T1000 (cell line): ENCODE data around the gene S100A12.

ENCODE experiments used
- DNase-seq: peaks from one replicate; lab custom pipeline; 2025; ENCODE audit warnings: mixed read lengths; lab: John Stamatoyannopoulos, UW

The S100A12 gene

DNA sequence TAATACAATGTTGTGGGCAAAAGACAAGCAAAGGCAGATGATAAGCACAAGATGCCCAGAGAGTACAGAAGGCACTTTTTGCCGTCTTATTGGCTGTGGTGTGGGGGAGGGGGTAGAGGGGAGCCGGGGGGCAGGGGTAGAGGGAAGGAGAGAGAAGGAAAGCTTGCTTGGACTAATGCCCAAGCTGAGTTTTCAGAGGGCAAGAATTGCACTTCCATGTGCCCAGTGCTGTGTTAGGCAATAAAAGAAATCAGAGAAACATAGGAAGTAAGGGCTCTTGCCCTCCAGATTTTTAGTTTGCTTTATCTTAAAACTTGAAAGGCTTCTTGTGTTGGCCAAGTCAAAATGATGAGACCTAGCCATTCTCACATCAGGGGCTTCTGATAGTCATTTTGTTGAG is 8.3 kb downstream of the S100A12 start:
- no peak for DNase-seq

DNA sequence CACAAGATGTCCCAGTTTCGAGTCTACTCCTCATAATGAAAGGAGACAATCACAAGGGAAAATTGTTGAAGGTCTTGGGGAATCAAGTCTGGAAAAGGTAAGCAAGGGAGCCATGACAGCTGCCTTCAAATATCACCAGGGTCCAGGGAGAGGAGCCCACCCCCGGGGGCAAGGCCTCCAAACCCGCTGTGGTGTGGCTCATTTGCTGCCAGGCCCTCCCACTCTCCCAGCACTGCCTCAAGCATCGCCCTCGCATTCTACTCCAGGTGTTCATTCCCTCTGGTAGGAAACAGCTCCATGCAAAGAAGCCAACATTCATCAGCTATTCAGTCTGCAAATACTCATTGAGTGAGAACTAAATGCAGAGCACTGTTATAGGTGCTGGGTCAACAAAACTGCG is 9.2 kb downstream of the S100A12 start:
- DNase-seq: no peak

DNA sequence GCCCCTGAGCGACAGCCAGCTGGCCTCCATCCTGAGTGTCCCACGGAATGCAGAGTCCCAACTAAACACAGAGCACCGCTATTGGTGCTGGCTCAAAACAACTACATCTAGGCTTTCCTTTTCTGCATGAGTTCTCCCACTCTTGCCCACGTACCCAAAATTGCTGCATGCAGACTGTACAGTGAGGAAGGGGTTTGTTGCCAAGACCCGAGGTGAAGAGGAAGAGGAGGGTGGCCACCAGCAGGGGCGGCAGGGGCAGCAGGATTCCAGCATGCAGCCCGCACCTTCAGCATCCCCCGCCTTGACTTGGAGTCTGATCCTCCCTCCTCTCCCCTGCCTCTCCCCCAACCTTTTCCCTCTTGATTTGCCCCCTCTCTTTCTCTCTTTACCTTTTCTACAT is 9.7 kb downstream of the S100A12 start:
- DNase-seq: no peak

DNA sequence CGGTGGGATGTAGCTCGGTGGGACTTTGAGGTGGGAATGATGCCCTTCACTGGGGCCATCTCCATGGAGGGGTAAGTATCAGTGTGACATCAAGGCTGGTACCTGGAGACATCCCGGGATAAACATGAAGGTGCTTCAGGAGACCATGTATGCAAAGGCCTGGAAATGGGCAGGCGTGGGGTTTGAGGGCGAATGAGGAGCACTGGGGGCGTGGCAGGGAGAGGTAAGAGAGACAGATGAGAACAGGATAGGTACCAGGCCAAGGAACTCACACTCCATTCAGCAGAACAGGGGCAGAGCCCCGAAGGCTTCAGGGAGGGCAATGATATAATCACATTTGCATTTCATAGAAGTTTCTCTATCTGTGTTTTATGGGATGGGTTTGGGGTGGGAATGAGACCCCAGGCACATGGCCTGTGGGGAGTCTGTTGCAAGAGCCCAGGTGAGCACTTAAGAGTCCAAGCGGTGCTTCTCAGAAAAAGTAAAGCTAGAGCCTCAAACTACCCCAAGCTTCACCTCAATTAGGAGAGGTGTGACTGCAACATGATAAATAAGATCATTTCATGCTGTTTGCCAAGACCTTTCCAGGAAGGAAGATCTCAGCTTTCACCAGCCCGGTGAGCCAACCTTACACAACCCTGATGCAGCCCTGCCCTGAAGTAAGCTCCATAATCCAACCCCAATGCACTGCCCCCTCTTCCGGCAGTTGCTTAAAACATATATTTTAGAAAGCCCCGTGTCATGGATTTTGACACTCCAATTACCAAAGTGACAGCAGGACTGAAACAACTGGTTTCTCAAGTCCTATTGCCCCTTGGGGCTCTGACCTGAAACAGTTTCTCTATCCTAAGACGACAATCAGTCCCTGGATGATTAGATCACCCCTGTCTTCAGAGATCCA is 10.4 kb downstream of the S100A12 start:
- no peak for DNase-seq

DNA sequence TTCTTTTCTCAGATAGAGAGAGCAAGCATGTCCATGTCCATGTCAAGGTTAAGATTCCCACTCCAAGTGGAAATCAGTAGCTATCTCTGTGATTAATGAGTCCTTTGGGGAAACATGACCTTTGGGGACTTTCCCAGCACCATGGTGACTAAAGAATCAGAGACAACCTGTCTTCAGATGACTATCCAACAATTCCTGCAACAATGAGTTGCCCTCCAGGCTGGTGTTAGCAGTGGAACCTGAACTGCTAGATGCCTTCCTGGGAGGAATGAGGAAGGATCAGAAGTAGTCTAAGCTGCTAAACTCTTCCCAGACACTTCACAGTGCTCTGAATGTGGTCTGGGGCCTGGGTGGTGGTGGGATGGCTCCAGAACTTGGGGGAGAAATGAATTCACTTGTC is 11.3 kb downstream of the S100A12 start:
- no peak for DNase-seq

DNA sequence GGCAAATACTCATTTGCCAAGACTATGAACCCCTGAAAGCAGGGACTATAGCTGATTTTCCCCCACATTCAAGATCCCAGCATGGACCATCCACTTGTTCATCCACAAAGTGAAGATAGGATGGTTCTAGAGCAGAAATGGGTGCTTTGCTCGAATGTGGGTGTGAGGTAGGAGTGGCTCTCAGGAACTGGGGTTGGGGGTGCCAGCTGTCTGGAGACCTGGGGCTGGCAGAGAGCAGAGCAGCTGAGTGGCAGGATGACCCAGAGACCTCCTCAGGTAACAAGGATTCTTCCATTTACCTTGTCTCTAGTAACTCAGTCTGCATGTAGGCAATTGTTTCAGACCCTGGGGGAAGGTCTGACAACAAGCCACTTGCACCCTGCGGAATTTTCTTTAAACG is 11.8 kb downstream of the S100A12 start:
- no peak for DNase-seq

DNA sequence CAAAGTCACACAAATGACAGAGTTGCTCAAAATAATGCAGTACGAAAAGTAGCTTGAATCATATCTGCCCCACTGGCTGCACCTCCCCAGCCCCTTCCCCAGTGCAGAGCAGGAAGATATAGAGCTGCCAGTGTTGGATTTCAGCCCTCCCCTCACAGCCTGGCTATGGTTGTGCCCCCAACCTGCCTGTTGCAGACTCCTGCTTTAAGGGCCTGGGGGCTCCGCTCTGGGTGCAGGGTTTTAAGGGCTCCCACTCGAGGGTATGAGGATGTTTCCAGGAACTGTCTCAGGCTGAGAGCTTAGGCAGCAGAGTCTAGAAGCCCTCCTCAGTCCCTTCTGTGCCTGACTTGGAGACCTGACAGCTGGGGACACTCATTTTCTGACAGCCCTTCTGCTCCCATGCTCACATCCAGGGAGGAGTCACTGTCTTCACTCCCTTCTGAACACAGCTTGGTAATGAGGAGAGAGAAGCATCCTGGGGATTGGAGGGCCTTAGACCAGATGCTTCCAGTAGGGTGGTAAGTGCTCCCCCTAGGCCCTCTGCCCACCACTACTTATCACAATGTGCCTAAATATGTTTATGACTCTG is 13.1 kb downstream of the S100A12 start:
- DNase-seq: no peak

DNA sequence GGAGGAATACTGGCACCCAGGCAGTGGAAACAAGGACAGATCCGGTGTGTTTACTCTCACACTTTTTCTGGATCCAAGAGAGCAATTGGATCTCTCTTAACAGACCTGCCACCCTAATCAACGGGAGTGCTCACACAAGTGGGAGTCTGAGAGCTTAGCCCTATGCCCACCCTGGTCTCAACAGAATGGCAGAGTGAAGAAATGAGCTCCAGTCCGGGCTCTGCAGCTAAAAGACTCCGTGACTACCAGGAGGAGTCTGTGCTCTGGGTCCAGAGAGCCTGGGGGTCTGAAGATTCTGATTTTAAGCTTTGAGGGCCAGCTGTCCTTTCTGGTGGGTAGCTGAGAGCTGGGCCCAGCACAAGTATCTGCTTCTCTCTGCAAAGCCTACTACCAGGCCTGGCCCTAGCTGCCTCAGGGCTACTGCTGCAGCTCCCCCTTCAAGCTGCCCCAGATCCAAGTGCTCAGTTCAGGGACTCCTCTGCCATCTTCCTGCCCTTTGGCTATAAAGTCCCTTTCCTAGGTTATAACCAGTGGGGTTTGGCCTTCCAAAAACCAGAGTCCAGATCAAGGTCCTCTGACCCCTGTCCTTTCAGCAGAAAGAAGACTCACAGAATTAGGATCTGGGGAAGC is 13.8 kb downstream of the S100A12 start:
- DNase-seq: no peak

DNA sequence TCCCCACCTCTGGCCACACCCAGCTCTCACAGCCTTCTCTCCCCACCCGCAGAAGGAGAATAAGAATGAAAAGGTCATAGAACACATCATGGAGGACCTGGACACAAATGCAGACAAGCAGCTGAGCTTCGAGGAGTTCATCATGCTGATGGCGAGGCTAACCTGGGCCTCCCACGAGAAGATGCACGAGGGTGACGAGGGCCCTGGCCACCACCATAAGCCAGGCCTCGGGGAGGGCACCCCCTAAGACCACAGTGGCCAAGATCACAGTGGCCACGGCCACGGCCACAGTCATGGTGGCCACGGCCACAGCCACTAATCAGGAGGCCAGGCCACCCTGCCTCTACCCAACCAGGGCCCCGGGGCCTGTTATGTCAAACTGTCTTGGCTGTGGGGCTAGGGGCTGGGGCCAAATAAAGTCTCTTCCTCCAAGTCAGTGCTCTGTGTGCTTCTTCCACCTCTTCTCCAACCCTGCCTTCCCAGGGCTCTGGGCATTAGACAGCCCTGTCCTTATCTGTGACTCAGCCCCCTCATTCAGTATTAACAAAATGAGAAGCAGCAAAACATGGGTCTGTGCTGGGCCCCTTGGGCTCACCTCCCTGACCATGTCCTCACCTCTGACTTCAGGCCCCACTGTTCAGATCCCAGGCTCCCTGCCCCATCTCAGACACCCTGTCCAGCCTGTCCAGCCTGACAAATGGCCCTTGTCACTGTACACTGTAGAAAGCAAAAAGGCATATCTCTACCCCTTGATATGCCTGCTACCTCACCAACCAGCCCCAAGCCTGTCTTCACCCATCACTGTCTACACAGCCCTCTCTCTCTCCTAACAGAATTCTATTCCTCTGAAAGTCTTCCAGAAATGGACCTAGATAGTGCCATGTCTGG is 14.6 kb downstream of the S100A12 start:
- no peak for DNase-seq

DNA sequence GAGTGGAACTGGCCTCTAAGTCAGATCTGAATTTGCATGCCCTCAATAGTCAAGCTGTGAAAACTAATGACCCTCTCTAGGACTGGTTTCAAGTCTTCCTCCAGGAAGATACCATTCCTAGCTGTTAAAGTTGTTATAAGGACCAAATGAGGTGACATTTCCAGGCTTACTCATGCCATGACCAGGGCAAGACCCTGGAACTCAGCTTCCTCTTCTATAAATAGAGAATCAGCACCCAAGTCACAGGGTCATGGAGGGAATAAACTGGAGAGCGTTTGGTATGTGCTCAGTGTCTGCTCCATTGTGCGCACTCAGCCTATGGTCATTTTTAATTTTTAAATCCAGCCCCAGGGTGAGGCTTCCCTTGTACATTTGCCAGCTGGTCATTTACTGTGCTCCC is 15.2 kb downstream of the S100A12 start:
- no peak for DNase-seq

DNA sequence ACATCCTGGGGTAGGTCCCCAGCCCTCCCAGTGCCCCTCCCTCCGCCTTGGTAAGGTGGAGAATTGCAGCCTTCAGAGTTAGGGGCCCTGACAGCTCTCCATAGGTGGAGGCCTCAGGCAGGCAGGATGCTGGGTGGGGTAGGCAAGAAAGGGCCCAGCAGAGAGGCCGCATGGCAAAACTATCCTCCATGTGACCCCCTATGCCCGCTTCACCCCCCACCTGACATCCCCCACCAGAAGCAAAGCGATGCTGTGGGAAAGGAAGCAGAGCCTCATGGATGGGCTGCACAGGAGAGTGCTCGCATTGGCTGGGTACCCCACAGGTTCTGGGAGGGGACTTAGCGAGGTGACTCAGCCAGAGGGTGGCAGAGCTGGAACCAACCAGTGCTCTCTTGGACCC is 16.2 kb downstream of the S100A12 start:
- no peak for DNase-seq

DNA sequence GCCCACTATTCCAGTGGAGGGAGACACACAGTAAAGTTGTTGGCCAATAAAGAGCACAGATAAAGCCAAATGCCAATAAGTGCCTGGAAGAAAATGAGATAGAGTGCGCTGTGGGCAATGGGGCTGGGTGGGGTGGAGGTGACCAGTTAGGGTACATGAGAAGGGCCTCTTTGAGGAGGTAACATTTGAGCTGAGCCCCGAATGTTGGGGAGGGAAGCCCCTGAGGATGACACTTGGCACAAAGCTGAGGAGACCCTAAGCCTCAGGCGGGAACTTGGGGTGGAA is 16.8 kb downstream of the S100A12 start:
- no peak for DNase-seq

DNA sequence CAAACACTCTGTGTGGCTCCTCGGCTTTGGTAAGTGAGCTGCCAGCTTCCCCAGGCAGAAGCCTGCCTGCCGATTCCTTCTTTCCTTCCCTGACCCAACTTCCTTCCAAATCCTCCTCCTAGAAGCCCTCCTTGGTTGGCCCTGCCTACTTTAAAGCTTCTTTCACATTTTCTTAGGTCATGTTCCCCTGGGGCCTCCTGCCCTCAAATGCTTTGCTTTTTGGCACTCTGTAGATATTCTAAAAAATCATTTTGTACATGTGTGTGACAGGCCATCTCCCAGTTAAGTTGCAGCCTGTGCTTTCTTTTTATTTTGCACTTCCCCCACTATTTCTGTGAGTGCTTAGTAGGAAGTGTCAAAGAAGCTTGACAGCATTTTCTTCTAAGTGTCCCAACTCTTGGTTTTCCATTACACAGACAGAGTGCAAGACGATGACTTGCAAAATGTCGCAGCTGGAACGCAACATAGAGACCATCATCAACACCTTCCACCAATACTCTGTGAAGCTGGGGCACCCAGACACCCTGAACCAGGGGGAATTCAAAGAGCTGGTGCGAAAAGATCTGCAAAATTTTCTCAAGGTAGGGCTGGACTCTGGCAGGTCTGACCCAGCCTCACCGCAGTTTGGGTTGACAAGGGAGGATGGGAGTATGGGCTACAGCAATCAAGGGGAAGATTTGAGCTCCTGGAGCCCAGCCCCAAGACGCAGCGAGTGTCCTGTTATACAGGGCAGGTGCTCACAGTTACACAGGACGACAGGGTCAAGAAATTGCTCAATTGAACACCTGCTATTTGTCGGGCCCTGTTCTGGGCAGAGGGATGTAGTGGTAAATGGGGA is 17.3 kb downstream of the S100A12 start, which contains the start of gene S100A9:
TSS of gene S100A9 (plus strand) at position 2 of the 838 bp plus-strand sequence. CDS start at position 432, 430 bp downstream.
- no peak for DNase-seq

DNA sequence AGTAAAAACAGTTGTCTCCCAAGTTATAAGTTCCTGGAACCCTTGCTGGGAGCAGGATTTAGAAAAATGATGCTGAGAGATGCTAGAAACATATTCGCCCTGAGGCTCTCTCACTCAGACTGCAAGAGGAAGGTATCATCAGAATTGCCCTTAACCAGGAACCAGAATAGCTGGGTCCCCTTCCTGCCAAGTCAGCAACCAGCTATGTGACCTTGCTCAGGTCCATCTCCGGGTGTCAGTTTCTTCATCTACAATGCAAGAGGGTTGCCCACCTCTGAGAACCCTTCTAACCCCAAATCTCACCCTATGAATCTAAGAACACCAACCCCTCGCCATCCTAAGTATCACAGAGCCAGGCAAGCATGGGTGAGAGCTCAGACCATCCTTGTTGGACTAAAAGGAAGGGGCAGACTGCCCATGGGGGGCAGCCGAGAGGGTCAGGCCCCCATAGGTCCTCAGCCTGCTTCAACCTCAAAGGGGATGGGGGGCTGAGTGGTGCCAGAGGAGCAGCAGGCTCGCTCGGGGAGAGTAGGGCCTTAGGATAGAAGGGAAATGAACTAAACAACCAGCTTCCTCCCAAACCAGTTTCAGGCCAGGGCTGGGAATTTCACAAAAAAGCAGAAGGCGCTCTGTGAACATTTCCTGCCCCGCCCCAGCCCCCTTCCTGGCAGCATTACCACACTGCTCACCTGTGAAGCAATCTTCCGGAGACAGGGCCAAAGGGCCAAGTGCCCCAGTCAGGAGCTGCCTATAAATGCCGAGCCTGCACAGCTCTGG is 18.2 kb downstream of the S100A12 start:
- DNase-seq: no peak

DNA sequence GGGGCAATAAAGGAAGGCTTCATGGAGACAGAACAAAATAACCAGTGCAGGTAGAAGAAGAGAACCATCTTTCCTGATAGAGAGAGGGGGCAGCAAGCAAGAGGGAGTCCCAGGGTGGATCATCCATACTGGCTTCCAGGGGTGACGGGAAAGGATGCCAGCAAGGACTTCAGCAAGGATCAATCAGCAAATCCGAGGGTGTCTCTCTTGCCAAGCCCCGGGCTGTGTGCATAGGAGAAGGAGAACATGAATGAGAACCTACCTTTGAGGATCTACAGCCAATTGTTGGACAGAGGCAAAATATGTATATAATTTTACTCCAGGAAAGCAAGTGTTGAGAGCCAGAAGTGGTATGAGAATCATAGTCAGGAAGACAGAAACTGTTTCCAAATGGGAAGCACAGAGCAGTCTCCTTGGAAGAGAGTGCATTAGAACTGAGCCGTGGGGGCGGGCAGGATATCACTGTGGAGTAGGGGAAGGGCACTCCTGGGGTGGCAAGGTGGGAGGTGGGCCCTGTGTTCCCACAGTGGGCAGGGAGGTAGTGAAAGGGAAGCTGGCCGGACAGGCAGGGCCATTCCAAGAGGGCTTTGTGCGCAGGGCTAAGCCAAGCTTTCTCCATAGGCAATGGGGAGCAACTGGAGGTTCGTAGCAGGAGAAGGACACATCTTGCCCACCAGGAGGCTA is 18.9 kb downstream of the S100A12 start:
- DNase-seq: no peak

DNA sequence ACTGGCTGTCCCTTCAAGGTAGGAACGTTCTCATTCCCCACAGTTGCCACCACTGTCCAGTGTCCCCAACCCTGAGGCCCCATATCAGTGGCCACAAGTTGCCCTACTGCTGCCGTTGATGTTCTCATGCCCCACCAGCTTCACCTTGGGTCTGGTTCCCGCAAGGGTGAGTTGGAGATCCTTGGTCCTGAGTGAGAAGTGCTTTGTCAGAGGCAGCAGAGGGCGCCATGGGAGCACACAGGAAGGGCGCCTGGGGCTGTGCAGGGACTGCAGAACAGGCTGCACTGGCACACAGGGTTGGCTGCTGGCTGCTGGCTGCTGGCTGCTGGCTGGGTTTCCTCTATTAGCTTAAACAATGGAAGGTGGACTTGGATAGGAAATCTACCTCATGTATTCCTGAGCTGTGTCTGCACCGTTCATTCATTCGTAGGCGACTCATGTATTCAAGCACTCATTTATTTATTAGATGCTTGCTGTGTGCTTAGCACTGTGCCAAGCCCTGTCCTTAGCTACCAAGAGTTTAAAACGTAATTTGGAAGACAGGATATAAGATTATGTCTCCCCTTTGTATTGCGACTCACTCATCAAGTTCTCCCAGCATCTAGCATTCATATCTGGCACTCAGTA is 19.9 kb downstream of the S100A12 start:
- DNase-seq: peak; percentile 10

DNA sequence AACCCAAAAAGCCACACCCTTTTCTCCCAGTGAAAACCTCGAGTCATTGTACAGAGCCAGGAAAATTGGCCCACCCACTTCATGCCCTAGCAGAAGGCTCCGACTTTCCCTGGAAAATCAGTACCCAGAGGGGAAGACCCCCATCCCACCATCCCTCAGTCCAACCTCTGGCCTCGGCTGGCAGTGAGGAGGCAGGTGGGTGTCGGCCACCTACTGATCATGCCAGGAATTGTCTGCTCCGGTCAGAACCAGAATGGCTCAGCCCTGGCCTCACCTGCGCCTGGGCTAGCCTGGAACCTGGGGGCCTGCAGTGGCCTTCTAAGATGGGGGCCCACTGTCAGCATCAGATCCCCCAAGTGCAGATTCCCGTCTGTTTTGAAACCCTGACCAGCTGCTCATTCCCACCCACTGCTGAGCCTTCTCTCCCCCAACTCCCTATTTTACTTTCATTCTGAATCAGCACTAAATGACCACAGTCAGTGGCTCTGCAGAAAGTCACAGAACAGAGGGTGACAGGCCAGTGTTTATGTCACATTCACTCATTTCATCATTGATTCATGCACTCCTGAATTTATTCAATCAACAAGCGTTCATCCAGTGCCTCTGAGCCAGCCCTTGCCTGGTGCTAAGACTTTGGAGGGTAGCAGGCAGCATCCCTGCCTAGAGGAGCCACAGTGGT is 20.8 kb downstream of the S100A12 start:
- no peak for DNase-seq

DNA sequence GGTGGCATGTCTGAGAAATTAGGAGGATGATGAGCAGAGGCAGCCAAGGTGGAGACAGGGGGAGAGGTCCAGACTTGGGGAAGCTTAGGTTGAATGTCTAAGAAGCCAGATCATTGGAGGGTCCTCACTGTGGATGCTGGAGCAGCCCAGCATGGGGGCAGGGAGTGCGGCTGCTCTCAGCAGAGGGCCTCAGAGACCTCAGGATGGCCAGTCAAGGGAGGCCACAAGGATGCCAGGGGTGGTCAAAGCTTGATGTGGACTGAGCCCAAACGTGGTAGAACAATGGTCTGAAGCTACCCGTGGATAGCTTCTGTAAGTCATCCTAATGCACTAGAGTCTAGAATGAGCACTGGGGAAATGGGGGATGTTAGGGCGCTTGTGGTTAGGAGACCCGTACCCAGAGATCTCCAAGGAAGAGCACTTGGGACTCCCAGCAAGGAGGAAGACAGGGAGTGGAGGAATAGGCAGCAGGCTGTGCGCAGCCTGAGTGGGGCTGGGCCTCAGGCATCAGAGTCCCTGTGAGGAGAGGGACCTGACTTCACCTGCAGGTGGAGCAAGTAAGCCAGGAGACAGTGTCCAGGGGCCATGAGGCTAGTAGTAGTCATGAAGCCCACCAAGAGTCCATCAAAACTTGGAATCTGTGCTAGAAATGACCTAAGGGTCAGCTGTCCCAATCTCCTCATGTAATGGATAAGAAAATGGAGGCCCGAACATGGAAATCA is 22.0 kb downstream of the S100A12 start:
- no peak for DNase-seq
